Rectal smooth muscle tissue (tissue), 1 donor: ENCODE results near the gene ZIC1.

Experiments used
- H3K27ac ChIP-seq: one replicate; pipeline ENCODE4 v1.7.0; 2013; ENCODE audit warnings: low read depth, low read length, inconsistent platforms
- H3K27me3 ChIP-seq: one replicate; pipeline ENCODE4 v1.7.0; 2013; ENCODE audit warnings: low read length; ENCODE audit not compliant: control insufficient read depth, insufficient read depth
- H3K36me3 ChIP-seq: one replicate; pipeline ENCODE4 v1.7.0; 2013; ENCODE audit warnings: low read length; ENCODE audit not compliant: control insufficient read depth, insufficient read depth
- H3K4me1 ChIP-seq: one replicate; pipeline ENCODE4 v1.7.0; 2013; ENCODE audit warnings: low read length; ENCODE audit not compliant: control insufficient read depth, insufficient read depth
- H3K4me3 ChIP-seq: one replicate; pipeline ENCODE4 v1.7.0; 2013; ENCODE audit warnings: low read length
- H3K9ac ChIP-seq: one replicate; pipeline ENCODE4 v1.7.0; 2013; ENCODE audit warnings: low read length

ZIC1 gene

GRCh38 chr3:147369661-147370123 is 39.5 kb upstream of the ZIC1 start:
- H3K4me1 ChIP-seq: no peaks in the 10 kb centered on the region
- no peak overlapping the region for H3K27ac ChIP-seq
- no peak overlapping the region for H3K9ac ChIP-seq
- no peaks in the 10 kb centered on the region for H3K36me3 ChIP-seq
- H3K27me3 ChIP-seq: peaks cover 29% of the 10 kb centered on the region
- H3K4me3 ChIP-seq: no peak overlapping the region

- Histone ChIP-seq H3K4me1 (no peaks in the 10 kb centered on the region), H3K9ac (no peak overlapping the region), H3K27ac (no peak overlapping the region), H3K4me3 (no peak overlapping the region), H3K27me3 (peaks cover 29% of the 10 kb centered on the region), H3K36me3 (no peaks in the 10 kb centered on the region)
Observed at GRCh38 chr3:147370349-147370748, 38.8 kb upstream of the ZIC1 start.

DNA sequence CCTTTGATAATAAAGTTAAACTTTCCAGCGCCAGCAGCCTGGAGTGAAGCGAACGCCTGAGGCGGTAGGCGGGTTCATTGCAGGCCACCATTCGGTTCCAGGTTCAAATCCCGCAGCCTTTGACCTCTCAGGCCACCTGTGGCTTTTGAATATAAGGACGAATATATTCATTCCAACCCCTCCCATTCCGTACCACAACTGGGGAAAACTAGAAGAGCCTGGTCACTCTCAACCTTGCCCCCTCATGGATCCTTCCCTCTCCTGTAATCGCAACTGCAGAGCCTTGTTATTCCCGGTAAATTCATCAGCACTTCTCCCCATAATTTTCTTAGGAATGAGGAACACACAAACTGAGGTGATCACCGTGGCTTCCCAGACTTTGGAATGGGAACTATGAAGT is 38.0 kb upstream of the ZIC1 start:
- Histone ChIP-seq H3K4me1 (no peaks in the 10 kb centered on the region), H3K36me3 (no peaks in the 10 kb centered on the region), H3K27me3 (peaks cover 31% of the 10 kb centered on the region), H3K4me3 (no peak overlapping the region), H3K27ac (no peak overlapping the region), H3K9ac (no peak overlapping the region)

DNA sequence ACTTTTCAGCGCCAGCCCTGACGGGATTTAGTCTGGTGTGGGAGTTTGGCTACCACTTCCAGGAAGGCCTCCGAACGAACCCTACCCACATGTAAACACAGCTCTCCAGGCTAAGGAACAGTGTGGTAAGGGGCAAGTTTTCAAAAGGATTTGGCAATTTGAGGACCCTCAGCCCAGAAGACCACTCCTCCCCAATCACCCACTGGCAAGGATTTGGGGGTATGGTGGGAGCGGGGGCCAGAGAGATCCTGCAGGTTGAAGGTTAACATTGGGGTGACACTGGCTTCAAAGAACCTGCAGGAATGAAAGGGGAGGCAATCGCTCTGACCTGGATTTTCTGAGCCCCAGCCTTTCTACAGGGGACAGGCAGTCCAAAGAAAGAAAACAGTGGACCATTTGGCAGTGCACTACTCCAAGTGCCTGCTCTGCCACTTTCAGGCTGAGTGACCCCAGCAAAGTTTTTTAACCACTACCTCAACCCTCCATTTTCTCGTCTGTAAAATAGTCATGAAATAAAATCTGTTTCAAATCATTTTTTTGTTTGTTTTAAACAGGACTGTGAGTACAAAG is 37.3 kb upstream of the ZIC1 start:
- Histone ChIP-seq H3K4me1 (no peaks in the 10 kb centered on the region), H3K9ac (no peak overlapping the region), H3K36me3 (no peaks in the 10 kb centered on the region), H3K27me3 (peaks cover 32% of the 10 kb centered on the region), H3K4me3 (no peak overlapping the region), H3K27ac (no peak overlapping the region)

- Histone ChIP-seq H3K4me1 (no peaks in the 10 kb centered on the region), H3K27ac (no peak overlapping the region), H3K36me3 (no peaks in the 10 kb centered on the region), H3K27me3 (peaks cover 35% of the 10 kb centered on the region), H3K4me3 (no peak overlapping the region), H3K9ac (no peak overlapping the region)
Observed at GRCh38 chr3:147372525-147373027, 36.6 kb upstream of the ZIC1 start.

DNA sequence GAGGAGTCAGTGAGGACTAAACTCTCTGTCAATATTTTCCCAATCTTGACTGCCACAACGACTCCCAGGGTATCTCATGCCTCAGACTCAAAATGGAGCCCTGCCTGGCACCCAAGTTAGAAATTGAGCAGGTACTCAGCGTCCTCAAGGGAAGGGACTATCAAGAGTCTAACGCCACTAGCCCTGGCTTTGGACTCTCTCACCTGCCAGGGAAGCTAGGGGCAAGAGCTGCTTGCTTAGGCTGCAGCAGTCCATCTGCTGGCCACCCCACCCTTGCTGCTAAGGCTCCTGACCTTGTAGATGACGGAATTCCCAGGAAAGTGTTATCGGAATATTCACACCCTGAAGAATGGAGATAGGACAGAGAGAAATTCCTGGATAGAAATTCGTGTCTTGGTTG is 35.9 kb upstream of the ZIC1 start:
- Histone ChIP-seq H3K36me3 (no peaks in the 10 kb centered on the region), H3K9ac (no peak overlapping the region), H3K27ac (no peak overlapping the region), H3K4me1 (no peaks in the 10 kb centered on the region), H3K27me3 (peaks cover 36% of the 10 kb centered on the region), H3K4me3 (no peak overlapping the region)

- H3K27ac ChIP-seq: no peak overlapping the region
- no peak overlapping the region for H3K4me3 ChIP-seq
- H3K36me3 ChIP-seq: no peaks in the 10 kb centered on the region
- H3K9ac ChIP-seq: no peak overlapping the region
- peaks cover 26% of the 10 kb centered on the region for H3K27me3 ChIP-seq
- no peaks in the 10 kb centered on the region for H3K4me1 ChIP-seq
Observed at GRCh38 chr3:147377412-147378367, 31.5 kb upstream of the ZIC1 start.

- Histone ChIP-seq H3K4me3 (no peak overlapping the region), H3K4me1 (no peaks in the 10 kb centered on the region), H3K9ac (no peak overlapping the region), H3K36me3 (no peaks in the 10 kb centered on the region), H3K27ac (no peak overlapping the region), H3K27me3 (peaks cover 23% of the 10 kb centered on the region)
Observed at GRCh38 chr3:147379651-147380050, 29.5 kb upstream of the ZIC1 start.

GRCh38 chr3:147380387-147380951 is 28.7 kb upstream of the ZIC1 start:
- no peak overlapping the region for H3K4me3 ChIP-seq
- H3K36me3 ChIP-seq: no peaks in the 10 kb centered on the region
- peaks cover 31% of the 10 kb centered on the region for H3K27me3 ChIP-seq
- H3K27ac ChIP-seq: no peak overlapping the region
- H3K4me1 ChIP-seq: no peaks in the 10 kb centered on the region
- no peak overlapping the region for H3K9ac ChIP-seq

- Histone ChIP-seq H3K9ac (no peak overlapping the region), H3K4me1 (no peaks in the 10 kb centered on the region), H3K27me3 (peaks cover 32% of the 10 kb centered on the region), H3K36me3 (no peaks in the 10 kb centered on the region), H3K27ac (no peak overlapping the region), H3K4me3 (no peak overlapping the region)
Observed at GRCh38 chr3:147380977-147381376, 28.2 kb upstream of the ZIC1 start.

DNA sequence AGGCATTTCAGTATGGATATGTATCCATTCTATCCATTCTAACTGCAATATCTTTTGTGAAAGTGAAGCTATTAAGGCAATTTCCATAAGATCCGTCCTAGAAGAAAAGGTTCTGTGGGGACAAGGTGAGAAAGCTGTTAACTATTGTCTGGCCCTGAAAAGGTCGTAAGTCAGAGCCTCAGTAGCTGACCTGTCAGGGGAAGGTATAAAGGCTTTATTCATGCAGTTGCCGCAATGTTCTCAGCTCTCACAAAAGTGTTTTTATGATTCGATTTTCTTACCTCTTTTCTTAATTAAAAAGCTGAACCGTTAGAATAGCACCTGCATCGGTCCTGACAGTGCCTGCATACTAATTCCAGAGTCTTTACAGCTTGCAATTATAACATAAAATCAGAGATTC is 27.6 kb upstream of the ZIC1 start:
- H3K27ac ChIP-seq: no peak overlapping the region
- peaks cover 30% of the 10 kb centered on the region for H3K27me3 ChIP-seq
- H3K4me1 ChIP-seq: no peaks in the 10 kb centered on the region
- no peak overlapping the region for H3K4me3 ChIP-seq
- H3K36me3 ChIP-seq: no peaks in the 10 kb centered on the region
- no peak overlapping the region for H3K9ac ChIP-seq

- peaks cover 27% of the 10 kb centered on the region for H3K27me3 ChIP-seq
Observed at GRCh38 chr3:147383617-147384016, 25.5 kb upstream of the ZIC1 start.

More at GRCh38 chr3:147383617-147384016, 25.5 kb upstream of the ZIC1 start:
- Histone ChIP-seq H3K4me3 (no peak overlapping the region), H3K4me1 (no peaks in the 10 kb centered on the region), H3K36me3 (no peaks in the 10 kb centered on the region), H3K9ac (no peak overlapping the region), H3K27ac (no peak overlapping the region)
